M059J (cell line): ENCODE measurements around the gene SLC38A10. TPM values are rescaled to one million over a fixed set of nuclear protein-coding genes. Genes with fewer than 3 reads are reported as not detected.

Experiments
- DNase-seq: peaks from one replicate; pipeline ENCODE4 v3.0.0-alpha.2; 2012; ENCODE audit warnings: low read depth
- total RNA-seq: library from RNA; depleted of rRNA; stranded (reverse); fragments of >200 nt; shearing (Covaris generic); gene quantifications from 2 replicates; pipeline ENCODE4 v1.2.3, GENCODE V29; 2014

Gene SLC38A10
- total RNA-seq, 1 experiment from 2014 or later, result 119 TPM

DNA sequence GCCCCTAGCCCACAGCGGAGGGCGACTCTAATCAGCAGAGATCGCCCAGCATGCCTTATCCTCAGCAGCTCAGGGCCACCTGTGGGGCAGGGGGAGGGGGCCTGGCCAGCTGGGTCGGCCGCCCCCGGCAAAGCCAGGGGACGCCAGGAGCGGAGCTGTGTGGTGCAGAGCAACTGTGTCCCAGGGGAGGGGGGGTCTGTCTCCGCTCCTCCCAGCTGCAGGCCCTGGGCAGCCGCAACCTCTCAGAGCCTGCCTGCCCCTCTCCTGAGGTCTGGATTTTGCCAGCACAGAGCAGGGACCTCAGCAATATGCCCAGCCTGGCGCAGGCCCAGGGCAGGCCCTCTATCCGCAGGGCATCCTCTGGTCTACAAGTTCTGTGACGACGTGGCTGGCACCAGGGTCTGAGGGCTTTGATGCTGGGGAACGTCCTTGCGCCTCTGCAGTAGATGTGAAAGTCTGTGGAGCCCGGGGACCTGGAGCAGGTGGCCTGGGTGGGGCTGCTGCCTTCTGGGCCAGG is 36.5 kb upstream of the SLC38A10 start:
- DNase-seq, result no peak

DNA sequence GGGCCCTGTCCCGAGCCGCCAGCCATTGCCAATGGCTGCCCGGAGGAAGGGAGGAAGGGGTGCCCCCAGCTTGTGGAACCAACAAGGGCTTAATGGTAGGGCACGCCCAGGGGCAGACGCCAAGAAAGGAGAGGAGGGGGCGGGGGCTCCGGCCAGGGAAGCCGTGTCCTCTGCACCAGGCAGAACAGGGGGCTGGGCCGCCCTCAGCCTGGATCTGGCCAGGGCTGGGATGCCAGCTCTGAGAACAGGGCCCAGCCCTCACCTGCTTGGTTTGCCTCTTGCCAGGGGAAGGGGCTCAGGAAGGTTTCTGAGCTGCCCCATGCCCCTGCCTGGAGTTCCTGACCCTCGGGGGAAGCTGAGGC is 35.8 kb upstream of the SLC38A10 start:
- DNase-seq, result no peak

DNA sequence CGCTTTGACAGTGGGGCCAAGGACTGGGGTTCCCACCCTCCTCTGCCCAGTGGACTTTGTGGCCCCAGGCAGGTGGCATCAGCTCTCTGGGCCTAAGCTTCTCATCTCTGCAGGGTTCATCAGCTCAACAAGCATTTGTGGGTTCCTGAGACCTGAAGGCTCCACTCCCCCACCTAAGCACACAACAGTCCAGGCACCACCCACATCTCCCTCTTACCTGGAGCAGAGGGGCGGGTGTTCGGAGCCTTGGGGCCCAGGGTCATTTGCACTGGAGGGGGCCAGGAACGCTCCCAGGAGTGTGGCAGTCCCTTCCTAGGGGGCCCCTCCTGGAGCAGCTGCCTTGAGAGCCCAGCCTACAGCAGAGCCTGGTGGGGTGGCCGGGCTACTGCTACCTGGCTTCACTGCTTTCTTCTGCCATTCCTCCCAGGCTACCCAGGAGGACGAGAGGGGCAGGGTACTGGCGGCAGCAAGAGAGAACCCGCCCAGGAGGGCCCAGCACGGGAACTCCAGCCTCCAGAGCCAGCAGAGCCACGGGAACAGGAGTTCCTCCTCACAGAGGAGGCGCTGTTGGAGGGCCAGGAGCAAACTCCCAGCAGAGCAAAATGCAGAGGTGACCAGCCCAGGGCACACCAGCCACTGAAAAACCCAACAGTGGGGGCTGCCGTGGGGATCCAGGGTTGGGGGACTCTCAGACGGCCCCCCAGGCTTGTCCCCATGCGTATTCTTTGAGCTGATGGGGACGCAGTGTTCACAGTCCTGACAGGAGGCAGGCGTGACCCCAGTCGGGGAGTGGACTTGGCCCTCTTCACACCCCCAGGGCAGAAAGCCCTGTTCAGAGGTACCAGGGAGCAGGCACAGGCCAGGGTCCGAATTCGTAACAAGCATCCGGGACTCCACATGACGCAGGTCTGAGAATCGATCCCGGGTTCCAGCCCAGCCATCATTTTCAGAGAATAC is 35.1 kb upstream of the SLC38A10 start:
- DNase-seq, result no peak

DNA sequence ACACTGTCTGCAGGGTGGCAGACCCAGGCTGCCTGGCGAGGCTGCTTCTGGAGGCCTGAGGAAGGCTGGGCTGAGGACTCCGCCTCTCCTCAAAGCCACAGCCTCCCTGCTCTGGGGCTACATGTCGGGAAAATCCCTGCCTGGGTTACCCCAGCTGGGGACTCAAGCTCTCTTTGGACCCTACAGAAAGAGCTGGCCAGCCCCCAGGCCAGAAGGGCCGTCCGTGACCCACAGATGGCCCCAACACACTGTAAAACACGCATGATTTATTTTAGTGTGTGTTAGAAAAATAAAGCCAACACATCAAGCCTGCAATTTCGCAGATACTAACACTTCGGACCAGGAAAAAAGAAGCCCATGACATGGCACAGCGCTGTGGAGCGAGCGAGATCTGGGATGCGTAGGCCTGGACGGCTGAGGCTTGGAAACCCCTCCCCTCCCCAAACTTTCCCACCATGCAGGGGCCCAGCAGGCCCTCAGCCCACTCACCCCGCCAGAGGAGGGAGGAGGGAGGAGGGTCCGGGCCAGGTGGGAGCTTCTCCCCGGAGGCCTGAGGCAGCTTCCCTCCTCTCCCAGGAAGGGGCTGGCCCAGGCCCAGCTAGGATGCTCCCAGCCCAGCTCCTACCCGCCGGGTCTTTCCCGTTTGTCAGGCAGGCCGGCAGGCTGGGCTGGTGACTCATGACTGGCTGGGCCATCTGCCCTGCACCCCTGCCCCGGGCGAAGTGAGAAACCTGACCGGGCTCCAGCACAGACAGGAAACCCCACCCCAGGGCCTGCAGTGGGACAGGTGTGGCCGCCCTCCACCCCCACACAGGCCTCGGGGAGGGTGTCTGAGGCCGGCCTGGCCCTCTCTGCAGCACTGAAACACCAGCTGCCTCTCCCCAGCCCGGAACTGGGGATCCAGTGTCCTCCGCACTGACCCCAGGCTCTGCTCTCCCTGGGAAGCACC is 34.1 kb upstream of the SLC38A10 start:
- DNase-seq, result peak; percentile 94

DNA sequence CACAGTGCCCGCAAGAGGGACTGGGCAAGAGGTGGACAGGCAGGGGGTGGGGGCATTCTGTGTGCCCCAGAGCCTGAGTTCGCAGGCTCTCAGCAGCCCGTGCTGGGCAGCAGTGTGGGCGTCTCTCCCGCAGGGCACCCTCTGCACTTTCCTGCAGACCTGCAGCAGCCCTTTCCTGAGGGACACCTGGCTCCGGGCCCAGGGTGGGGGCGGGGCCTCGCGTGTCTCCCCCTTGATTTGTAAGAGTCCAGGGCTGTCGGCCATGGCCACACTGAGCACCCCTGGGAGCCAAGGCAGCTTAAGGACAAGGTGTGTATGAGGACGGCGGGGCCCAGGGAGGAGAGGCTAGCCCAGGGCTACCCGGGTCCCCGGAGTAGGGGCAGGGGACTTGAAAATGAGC is 33.4 kb upstream of the SLC38A10 start:
- no peak for DNase-seq

DNA sequence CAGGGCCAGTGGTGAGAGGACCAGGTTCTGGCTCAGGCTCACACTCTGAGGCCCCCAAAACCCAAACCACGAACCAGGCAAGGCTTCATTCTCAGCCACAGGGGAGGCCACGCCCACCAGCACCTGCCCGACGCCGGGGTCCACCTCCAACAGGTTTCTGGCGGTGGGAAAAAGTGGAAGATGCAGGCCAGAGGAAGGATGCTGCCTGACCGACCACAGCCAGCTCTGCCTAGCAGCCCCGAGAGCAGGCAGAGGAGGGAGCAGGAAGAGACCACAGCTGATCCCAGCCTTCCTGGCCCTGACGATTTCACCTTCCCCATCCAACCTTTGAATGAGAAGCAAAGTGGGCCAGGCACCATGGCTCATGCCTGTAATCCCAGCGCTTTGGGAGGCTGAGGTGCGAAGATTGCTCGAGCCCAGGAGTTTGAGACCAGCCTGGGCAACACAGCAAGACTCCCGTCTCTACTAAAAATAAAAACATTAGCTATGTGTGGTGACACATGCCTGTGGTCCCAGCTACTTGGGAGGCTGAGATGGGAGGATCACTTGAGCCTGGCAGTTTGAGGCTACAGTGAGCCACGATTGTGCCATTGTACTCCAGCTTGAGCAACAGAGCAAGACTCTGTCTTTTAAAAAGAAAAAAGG is 30.7 kb upstream of the SLC38A10 start:
- no peak for DNase-seq

DNA sequence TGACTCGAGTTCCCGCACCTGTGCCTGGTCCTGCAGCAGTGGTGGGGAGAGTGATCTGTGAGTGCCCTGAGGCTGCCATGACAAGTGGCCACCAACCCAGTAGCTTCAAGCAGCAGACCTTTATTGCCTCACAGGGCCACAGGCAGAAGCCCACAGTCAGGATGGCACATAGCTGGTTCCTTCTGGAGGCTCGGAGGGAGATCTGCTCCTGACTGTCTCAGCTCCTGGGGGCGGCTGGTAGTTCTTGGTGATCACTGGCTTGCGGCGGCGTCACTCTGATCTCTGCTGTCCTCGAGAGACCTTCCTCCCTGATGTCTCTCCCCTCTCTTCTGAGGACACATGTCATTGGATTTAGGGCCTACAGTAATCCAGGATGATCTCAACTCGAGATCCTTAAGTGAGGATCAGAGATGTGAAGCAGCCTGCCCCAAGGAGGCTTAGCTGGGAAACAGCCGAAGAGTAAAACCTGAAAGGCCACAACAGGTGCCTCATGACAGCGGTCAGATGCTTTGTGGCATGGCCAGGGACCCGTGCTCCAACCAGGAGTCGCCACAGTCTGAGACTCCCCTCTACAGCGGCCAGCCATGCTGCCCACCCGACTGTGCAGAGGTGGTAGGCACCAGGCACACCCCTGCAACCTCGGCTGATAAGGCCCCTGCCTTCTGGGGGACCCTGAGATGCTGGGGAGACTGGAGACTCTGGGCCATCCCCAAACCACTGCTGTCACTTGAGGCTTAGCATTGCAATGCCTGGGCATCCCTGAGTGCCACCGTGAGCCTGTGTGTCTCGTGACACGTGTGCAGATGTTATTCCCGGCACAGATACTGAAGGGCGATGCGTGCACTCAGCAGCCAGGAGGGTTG is 30.0 kb upstream of the SLC38A10 start:
- no peak for DNase-seq

DNA sequence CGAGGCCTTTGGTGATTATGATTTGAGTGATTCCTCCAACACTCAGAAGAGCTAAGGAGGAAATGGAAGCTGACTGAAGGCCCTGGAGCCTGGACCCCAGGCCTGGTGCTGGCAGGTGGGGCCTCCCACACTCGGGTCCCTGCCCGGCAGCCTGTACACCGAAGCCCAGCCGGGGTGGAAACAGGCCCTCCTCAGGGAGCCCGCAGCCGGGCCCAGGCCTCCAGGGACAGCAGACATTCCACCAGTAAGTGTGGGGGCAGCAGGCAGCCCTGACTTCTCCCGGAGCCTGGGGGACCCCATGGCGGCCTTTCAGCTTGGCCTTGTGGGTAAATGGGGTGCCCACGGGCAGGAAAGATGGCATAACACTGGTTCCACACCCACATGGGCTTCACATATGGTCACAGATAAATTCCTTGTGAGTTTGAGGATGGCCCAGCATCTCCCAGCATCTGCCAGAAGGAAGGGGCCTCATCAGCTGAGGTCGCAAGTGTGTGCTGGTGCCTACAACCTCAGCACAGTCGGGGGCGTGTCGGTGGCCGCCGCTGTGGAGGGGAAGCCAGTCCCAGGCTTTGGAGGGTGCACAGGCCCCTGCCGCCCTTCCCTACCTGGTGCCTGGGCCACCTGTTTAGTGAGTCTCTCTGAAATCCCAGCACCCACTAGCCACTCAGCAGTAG is 29.2 kb upstream of the SLC38A10 start:
- DNase-seq, result no peak

DNA sequence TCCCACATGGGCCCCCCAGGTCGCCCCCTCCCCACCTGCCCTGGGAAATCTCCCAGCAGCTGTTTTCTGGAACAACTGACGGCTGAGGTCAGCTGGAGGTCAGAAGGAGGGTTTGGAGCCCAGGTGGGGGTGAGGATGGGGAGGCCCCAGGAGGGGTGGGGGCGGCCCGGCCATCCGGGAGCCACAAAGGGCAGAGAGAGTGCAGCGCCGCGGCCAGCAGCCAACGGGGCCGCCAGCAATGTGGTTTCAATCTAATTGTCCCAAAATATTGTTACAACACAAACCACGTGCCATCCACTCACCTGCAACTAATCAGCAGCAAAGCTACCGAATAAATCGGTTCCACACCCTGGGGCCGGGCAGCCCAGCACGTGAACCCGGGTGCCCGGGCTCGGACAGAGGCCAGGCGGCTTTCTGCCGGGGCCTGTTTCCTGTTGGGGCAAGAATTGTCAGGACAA is 28.3 kb upstream of the SLC38A10 start:
- no peak for DNase-seq

DNA sequence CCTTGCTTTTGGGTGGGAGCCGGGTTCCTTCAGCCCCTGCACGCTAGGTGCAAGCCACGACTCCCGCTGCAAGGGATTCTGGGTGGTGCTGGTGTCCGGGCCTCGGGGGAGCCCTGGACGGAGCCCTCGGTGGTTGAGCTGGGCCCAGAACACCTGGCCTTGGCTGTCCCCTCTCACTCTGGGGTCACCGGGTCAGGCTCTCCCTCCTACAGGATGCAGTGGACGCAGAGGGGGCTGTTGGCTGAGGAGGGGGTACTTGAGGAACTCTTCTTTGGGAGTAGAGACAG is 27.9 kb upstream of the SLC38A10 start:
- DNase-seq, result no peak

DNA sequence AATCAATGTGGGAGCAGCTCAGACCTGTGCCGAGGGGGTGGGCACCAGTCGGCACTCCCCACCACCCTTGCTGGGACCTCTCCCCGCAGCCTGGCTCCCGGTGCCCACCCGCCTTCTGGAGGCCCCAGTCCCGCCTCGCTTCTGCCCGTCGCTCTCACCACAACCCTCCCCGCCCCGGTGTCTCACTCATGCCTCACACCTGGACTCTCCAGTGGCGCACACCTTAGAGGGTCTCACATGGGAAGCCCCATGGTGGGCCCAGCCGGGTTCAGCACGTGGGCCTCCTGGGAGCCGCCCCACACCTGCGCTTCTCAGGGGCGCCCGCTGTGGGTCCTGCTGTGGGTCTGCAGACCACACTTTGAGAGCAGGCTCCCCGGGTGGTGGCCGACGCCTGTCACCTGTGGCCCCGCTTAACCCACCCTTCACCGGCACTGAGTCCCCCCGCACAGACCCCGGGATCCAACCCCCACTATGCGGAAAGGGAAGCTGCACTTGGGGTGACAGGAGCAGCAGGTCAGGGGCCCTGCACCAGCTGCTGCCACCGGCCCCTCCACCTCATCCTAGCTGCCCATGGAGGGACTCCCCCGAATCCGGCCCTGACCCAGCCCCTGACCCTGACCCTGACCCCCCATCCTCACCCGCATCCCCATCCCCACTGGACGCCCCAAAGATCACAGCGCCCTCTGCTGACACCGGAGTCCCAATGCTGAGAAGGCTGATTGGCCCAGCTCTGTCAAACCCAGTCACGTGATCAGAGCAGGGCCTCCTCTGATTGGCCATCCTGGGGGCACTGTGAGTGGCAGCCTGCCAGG is 27.4 kb upstream of the SLC38A10 start:
- DNase-seq, result no peak

DNA sequence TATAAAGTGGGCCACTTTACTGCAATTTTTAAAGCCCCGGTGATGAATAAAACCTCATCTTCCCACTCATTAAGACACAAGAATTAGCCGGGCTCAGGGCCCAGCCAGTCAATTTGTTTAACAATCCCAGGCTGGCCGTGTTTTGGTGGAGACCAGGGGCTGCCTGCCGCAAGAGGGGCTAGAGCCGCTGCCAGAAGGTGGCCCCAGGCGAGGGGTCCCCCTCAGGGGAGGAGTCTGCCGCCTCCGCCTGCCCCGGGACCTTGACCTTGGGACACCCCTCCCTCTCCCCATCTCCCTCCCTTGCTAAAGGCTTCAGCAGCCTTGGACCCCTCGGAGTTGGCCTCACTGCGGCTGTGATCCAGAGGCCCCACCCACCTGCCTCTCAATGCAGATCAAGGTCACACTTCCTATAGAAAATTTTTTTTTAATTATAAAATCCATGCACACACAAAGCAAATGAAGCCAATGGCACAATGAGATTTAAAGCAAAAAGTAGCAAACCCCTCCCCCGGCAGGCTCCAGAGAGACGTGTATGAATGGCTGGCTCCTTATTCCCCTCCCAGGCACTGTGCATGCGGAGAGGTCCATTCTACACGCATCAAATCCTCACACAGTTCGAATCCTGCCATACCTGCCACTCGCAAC is 23.0 kb upstream of the SLC38A10 start:
- DNase-seq, result no peak

DNA sequence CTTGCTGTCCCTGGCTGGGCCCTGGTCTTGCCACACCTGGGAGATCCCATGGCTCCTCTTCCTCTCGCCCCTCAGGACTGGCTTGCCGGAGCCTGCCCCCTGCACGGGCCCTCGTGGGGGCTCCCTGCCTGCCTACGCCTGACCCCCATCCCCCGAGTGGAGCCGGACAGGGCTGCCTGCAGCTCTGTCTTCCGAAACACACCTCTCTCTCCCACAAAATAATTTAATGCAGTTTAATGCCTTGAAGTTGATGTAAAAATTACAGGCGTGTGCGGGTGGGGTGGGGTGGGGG is 22.4 kb upstream of the SLC38A10 start:
- DNase-seq, result no peak

DNA sequence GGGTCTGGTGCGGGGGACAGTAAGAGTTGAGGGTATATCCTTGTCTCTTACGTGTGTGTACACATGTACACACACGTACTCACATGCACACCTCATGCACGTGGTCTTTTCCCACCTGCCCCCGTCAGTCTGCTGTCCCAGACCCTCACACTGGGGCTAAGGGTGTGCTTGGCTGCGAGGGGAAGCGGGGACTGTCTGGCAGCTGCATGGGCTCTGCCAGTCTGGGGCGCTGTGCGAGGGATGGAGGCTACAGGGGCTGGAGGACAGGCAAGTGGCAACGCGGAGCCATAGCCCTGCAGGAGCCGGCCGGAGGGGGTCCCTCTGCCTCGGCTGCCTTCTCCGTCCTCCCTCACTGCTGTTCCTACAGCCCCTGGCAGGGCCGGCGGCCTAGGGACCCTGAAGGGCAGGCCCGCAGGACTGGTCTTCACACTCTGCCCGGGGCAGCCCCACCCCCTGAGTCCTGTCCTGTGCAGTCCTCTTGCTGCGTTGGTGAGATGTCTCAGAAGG is 20.8 kb upstream of the SLC38A10 start:
- no peak for DNase-seq

DNA sequence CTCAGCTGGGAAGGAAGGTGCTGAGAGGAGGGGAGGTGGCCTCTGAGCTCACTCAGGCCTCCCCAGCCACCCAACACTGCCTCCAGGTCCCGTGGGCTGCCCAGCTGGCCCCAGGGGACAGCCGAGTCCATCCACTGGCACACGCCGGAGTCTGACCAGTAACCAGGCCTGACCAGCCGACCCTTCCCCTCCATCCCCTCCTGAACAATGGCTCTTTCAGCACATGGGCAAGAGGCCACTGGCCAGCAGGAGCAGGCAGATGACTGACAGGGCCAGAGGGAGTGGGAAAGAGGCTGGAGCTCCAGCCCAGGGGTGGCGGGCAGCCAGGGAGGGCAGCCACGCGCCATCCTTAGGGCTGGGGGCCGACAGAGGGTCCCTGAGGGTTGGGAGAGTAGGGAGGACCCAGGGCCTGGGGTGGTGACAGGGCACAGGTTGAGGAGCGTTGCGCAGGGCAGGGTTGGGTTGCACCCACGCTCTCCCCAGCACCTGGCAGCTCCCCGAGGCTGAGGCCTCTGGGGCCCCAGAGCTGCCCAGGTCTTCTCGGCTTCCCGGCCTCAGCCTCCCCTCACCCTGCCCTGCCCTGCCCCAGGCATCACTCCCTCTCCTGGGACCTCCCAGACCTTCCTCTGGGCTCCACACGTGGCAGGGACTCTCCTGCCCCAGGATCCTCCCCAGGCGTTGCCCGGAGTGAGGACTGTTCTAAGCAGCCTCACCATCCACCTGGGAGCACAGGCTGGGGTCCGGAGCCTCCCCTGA is 20.2 kb upstream of the SLC38A10 start:
- no peak for DNase-seq

DNA sequence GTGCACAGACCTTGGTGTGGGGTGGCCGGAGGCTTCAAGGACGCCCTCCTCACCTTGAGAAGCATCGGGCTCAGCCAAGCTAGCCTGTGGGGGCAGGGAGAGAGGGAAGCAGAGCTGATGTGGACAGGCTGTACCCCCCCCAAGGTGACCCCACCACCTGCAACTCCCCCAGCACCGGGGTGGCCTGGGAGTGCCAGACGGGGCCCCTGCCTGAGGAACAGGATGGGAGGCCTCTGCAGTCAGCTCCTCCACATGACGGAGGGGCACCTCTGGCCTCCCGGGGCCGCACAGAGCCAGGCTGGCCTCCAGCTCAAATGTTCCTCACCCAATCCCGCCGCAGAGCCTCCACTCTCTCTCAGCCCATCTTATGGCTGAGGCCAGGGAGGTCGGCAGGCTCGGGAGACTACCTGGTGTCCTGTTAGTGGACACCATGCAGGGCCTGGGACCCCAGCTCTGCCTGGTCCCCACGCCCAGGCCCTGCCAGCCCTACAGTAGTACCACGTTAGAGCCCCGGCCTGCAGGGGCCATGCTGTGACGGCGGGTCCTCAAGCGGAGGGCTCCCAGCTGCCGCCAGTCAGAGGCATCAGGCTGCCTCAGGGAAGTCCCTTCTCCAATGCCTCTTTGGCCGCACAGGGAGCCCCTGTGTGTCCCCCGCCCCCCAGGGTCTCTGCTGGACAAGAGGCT is 19.4 kb upstream of the SLC38A10 start:
- no peak for DNase-seq

DNA sequence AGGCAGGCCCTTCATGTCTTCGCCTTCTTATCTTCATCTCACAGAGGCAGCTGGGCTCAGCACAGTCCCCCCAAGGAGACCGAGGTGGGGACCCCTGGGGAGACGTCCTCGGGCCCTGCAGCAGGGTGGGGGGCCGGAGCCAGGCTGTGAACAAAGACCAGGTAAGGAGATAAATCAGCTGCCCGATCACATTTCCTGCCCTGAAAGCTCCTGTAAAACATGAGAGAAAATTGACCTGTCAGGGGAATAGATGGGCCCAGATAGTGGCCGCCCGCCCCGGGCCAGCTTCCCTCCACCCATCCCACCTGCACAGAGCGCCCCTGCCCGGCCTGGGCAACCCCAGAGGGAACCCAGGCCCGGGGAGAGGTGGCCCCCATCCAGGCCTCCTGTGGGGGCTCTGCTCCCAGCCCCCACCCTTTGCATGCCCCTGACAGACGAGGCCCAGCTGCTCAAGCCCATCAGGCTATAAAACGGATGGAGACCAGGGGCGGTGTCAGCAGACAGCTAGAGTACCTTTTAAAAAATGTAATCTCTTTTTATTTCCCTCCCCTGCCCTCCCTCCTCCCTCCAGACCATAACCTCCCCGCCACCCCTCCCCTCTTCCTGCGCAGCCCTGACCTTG is 18.8 kb upstream of the SLC38A10 start:
- no peak for DNase-seq
